Fibroblast of the aortic adventitia (primary cell): ENCODE measurements around the gene EVA1C. TPM values are rescaled to one million over a fixed set of nuclear protein-coding genes. Genes with fewer than 3 reads are reported as not detected.

Source experiments
- DNase-seq: peaks from one replicate; pipeline ENCODE4 v3.0.0-alpha.2; 2010; ENCODE audit warnings: low read depth
- H3K4me3 ChIP-seq: 2 replicates; pipeline ENCODE4 v1.5.1; 2011; ENCODE audit warnings: low read depth, mild to moderate bottlenecking, control low read depth, low read length, moderate library complexity
- CTCF ChIP-seq: IDR thresholded peaks from 2 replicates; pipeline ENCODE4 v1.5.1; 2011; ENCODE audit warnings: mild to moderate bottlenecking, low read length, control low read depth, inconsistent platforms; ENCODE audit not compliant: insufficient read depth
- total RNA-seq: library from RNA; depleted of rRNA; stranded (reverse); fragments of >200 nt; gene quantifications from 2 replicates; pipeline ENCODE4 v1.2.3, GENCODE V29; 2012; ENCODE audit warnings: low replicate concordance

Gene EVA1C
- total RNA-seq, 1 donor, result 14.5 TPM

- peak overlapping the region; percentile 81 for H3K4me3 ChIP-seq
- no peak for TF ChIP-seq CTCF
- DNase-seq, result peak; percentile 88
Observed at GRCh38 chr21:32413697-32414578, 1.4 kb downstream of the EVA1C start.

- DNase-seq, result peak; percentile 77
- H3K4me3 ChIP-seq, result peak overlapping the region; percentile 81
- peak; percentile 58 for TF ChIP-seq CTCF
Observed at GRCh38 chr21:32414579-32415358, 2.3 kb downstream of the EVA1C start.

- TF ChIP-seq CTCF, result no peak
- DNase-seq, result peak; percentile 37
- H3K4me3 ChIP-seq, result peak overlapping the region; percentile 40
Observed at GRCh38 chr21:32415451-32416398, 3.2 kb downstream of the EVA1C start.

- TF ChIP-seq CTCF, result no peak
- DNase-seq, result no peak
- H3K4me3 ChIP-seq, result no peak overlapping the region
Observed at GRCh38 chr21:32418146-32418545, 5.6 kb downstream of the EVA1C start.

DNA sequence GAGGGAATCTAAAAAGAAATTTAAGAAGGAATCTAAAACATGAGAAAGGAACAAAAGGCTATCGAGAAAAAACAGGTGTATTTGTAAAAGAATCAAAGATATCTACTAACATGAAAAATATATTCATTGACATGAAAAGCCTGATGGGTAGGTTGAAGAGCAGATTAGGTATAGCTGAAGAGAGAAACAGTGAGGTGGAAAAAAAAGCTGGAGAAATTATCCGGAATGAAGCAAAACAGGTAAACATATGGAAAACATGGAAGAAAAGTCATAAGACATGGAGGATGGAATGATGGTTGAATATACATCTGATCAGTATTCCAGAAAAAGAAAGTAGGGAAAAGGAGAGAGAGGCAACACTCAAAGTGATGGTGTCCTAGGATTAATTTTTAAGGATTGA lies 9.6 kb downstream of the EVA1C start:
- TF ChIP-seq CTCF, result no peak
- H3K4me3 ChIP-seq, result no peak overlapping the region
- DNase-seq, result no peak
